ENCODE results near the gene LSR.

GRCh38 chr19:35297922-35298321 lies 49.1 kb downstream of the LSR start:
- TF ChIP-seq USF1 (IDR thresholded peaks at IDR 0.05) (no peak), EP300 (IDR thresholded peaks at IDR 0.05; ENCODE audit: borderline replicate concordance) (no peak), ZBTB7A (IDR thresholded peaks at IDR 0.05; ENCODE audit: low read depth) (no peak), FOXM1 (IDR thresholded peaks at IDR 0.05; ENCODE audit: borderline replicate concordance, low read depth) (no peak), TAF1 (IDR thresholded peaks at IDR 0.05; ENCODE audit: low read depth) (no peak), REST (IDR thresholded peaks at IDR 0.05; ENCODE audit: low read depth) (no peak), MAX (IDR thresholded peaks at IDR 0.05) (no peak), YY1 (IDR thresholded peaks at IDR 0.05; ENCODE audit: low read depth) (no peak), CEBPB (IDR thresholded peaks at IDR 0.05) (no peak), RAD21 (IDR thresholded peaks at IDR 0.05; ENCODE audit: low read depth) (no peak), CREB1 (IDR thresholded peaks at IDR 0.05; ENCODE audit: low read depth) (no peak)
